ENCODE measurements around the gene ARHGAP42.

Gene ARHGAP42

DNA sequence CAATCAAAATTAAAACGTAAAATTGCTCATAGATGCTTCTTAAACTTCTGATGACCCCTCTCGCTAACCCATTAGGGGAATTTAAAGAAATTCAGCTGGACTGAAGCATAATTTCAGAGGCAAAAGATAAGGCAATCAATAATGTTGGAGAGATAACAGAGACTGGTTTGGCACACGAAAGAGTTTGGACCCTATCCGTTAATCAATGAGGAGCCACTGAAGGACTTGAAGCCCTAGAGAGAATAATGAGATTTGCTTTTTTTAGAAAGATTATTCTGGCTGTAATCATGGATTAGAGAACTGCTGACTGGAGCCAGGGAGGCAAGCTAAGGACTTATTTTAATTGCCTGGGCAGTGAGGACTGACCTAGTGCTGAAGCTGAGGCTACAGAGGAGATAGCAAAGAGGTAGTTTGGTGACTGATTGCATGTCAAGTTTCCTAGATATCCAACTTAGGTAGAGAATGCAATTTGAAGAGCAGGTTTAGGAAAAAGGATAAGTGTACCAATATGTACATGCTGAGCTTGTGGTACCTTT is 11.9 kb upstream of the ARHGAP42 start:
- Histone ChIP-seq H3K4me3 (ENCODE audit: low read length) (no peak overlapping the region), H3K4me1 (ENCODE audit: control insufficient read depth, low read length) (0 out of 2 replicates have a peak, but pooled peaks cover 3% of the 10 kb centered on the region), H3K9me3 (ENCODE audit: control insufficient read depth, insufficient read depth, low read length) (no peaks in the 10 kb centered on the region), H3K9me2 (replicated peaks; ENCODE audit: control insufficient read depth, low read length) (no peaks in the 10 kb centered on the region), H3K27me3 (ENCODE audit: control insufficient read depth, low read length) (no peaks in the 10 kb centered on the region), H4K20me1 (ENCODE audit: control insufficient read depth, insufficient read depth, low read depth, low read length) (no peaks in the 10 kb centered on the region), H3K4me2 (ENCODE audit: low read length) (no peak overlapping the region), H3K36me3 (ENCODE audit: control insufficient read depth, low read length) (no peaks in the 10 kb centered on the region), H3K79me2 (ENCODE audit: control insufficient read depth, low read length) (no peaks in the 10 kb centered on the region), H3K27ac (ENCODE audit: low read depth, low read length) (no peak overlapping the region), H3F3A (ENCODE audit: control insufficient read depth, insufficient read depth) (no peaks in the 10 kb centered on the region)
- TF ChIP-seq CTCF (IDR thresholded peaks at IDR 0.05; ENCODE audit: low read depth, low read length, poor library complexity, severe bottlenecking) (no peak), EZH2phosphoT487 (IDR thresholded peaks at IDR 0.05; ENCODE audit: borderline replicate concordance, low read length) (no peak)

DNA sequence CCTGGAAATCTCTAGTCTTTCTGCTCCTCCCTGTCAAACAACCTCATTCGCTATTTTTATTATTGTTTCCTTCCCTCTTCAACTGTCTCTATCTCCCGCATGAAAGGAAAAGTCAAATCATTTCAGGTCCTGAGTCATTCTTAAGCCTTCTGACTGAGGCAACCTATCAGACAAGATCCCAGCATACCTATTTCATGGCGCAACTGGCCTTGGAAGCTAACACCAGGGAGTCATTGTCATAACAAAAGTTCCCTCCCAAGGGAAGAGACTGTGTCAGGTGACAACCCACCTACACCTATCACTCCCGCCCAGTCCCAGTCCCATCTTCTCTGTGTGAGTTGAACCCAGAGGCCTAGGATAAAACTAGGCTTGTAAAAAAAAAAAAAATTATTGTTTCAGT is 10.2 kb upstream of the ARHGAP42 start:
- H3K4me2 ChIP-seq (ENCODE audit: low read length) = no peak overlapping the region

GRCh38 chr11:100677796-100678195 is 9.3 kb upstream of the ARHGAP42 start:
- Histone ChIP-seq H3K79me2 (ENCODE audit: control insufficient read depth, low read length) (no peaks in the 10 kb centered on the region), H3K4me2 (ENCODE audit: low read length) (no peak overlapping the region), H3K27ac (ENCODE audit: low read depth, low read length) (no peak overlapping the region), H3K9me3 (ENCODE audit: control insufficient read depth, insufficient read depth, low read length) (no peaks in the 10 kb centered on the region), H3K4me1 (ENCODE audit: control insufficient read depth, low read length) (peaks cover 22% of the 10 kb centered on the region), H3K9me2 (replicated peaks; ENCODE audit: control insufficient read depth, low read length) (no peaks in the 10 kb centered on the region), H4K20me1 (ENCODE audit: control insufficient read depth, insufficient read depth, low read depth, low read length) (no peaks in the 10 kb centered on the region), H3K4me3 (ENCODE audit: low read length) (no peak overlapping the region), H3K36me3 (ENCODE audit: control insufficient read depth, low read length) (no peaks in the 10 kb centered on the region), H3F3A (ENCODE audit: control insufficient read depth, insufficient read depth) (no peaks in the 10 kb centered on the region), H3K27me3 (ENCODE audit: control insufficient read depth, low read length) (no peaks in the 10 kb centered on the region)
- TF ChIP-seq EZH2phosphoT487 (IDR thresholded peaks at IDR 0.05; ENCODE audit: borderline replicate concordance, low read length) (no peak), CTCF (IDR thresholded peaks at IDR 0.05; ENCODE audit: low read depth, low read length, poor library complexity, severe bottlenecking) (no peak)

More for the DNA sequence above, 10.2 kb upstream of the ARHGAP42 start:
- Histone ChIP-seq H3K27me3 (ENCODE audit: control insufficient read depth, low read length) (no peaks in the 10 kb centered on the region), H3K27ac (ENCODE audit: low read depth, low read length) (no peak overlapping the region), H3K9me3 (ENCODE audit: control insufficient read depth, insufficient read depth, low read length) (no peaks in the 10 kb centered on the region), H3F3A (ENCODE audit: control insufficient read depth, insufficient read depth) (no peaks in the 10 kb centered on the region), H4K20me1 (ENCODE audit: control insufficient read depth, insufficient read depth, low read depth, low read length) (no peaks in the 10 kb centered on the region), H3K4me3 (ENCODE audit: low read length) (no peak overlapping the region), H3K79me2 (ENCODE audit: control insufficient read depth, low read length) (no peaks in the 10 kb centered on the region), H3K4me1 (ENCODE audit: control insufficient read depth, low read length) (peaks cover 14% of the 10 kb centered on the region), H3K9me2 (replicated peaks; ENCODE audit: control insufficient read depth, low read length) (no peaks in the 10 kb centered on the region), H3K36me3 (ENCODE audit: control insufficient read depth, low read length) (no peaks in the 10 kb centered on the region)
- no peak for TF ChIP-seq EZH2phosphoT487 (IDR thresholded peaks at IDR 0.05; ENCODE audit: borderline replicate concordance, low read length)
- no peak for TF ChIP-seq CTCF (IDR thresholded peaks at IDR 0.05; ENCODE audit: low read depth, low read length, poor library complexity, severe bottlenecking)
